Adrenal gland (tissue), 5 donors: ENCODE data around the gene PHKG2.

ENCODE experiments used
- POLR2A ChIP-seq, 2 donors: fragments of 450-650 bp; IDR thresholded peaks; one replicate each; pipeline ENCODE4 v1.6.1; 2017; ENCODE audit warnings: antibody characterized with exemption in 2 of 2, mild to moderate bottlenecking in 2 of 2, moderate library complexity in 1 of 2
- TF ChIP-seq, protein P1 (sequence below), 6 experiments: fragments of 450-650 bp in 4 of 6; fragments of 200-600 bp in 2 of 6; sonication (generic) in 1 of 6; IDR thresholded peaks; 1 replicate in 5 of 6; 2 replicates in 1 of 6; pipeline versions ENCODE4 v1.5.1 to v1.8.0; 2016 to 2021; ENCODE audit warnings: antibody characterized with exemption in 6 of 6, mild to moderate bottlenecking in 2 of 6, moderate library complexity in 1 of 6
- donor health status: DM: no; HTN: no; CAD: no.

DNA sequence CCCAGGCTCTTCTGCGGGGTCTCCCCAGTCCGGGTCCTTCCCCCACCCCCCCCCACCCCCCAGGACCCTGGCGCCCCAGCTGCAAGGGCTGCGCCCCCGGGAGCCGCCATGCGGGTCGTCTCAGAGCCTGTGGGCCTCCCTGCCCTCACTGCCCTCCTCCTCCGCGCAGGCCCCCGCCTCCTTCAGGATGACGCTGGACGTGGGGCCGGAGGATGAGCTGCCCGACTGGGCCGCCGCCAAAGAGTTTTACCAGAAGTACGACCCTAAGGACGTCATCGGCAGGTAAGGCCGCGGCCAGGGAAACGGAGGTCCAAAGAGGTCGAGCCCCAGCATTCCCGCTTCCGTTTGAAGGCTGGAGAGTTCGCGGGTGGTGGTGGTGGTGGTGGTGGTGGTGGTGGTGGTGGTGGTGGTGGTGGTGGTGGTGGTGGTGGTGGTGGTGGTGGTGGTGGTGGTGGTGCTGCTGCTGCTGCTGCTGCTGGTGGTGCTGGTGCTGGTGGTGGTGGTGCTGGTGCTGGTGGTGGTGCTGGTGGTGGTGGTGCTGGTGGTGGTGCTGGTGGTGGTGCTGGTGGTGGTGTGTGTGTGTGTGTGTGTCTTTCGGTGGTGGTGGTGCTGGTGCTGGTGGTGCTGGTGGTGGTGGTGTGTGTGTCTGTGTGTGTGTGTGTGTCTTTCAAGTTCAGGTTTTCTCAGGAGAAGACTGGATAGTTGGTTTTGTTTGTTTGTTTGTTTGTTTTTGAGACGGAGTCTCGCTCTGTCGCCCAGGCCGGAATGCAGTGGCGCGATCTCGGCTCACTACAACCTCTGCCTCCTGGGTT is 615 bp downstream of the PHKG2 start:
- TF ChIP-seq POLR2A (IDR thresholded peaks at IDR 0.05) = no peak
- TF ChIP-seq, protein P1, sequence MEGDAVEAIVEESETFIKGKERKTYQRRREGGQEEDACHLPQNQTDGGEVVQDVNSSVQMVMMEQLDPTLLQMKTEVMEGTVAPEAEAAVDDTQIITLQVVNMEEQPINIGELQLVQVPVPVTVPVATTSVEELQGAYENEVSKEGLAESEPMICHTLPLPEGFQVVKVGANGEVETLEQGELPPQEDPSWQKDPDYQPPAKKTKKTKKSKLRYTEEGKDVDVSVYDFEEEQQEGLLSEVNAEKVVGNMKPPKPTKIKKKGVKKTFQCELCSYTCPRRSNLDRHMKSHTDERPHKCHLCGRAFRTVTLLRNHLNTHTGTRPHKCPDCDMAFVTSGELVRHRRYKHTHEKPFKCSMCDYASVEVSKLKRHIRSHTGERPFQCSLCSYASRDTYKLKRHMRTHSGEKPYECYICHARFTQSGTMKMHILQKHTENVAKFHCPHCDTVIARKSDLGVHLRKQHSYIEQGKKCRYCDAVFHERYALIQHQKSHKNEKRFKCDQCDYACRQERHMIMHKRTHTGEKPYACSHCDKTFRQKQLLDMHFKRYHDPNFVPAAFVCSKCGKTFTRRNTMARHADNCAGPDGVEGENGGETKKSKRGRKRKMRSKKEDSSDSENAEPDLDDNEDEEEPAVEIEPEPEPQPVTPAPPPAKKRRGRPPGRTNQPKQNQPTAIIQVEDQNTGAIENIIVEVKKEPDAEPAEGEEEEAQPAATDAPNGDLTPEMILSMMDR (IDR thresholded peaks at IDR 0.05) = no peak
